HG03139 (cell line): Measurements from ENCODE around the gene HOXC9.

Experiments used
- ATAC-seq: cut with Tn5 transposase; IDR thresholded peaks from one replicate; pipeline ENCODE4 v1.9.1; 2021; ENCODE audit not compliant: unreplicated experiment

Gene HOXC9

GRCh38 chr12:53963005-53963404 lies 37.0 kb upstream of the HOXC9 start:
- no peak for ATAC-seq

GRCh38 chr12:53963434-53964314 lies 36.3 kb upstream of the HOXC9 start:
- ATAC-seq: no peak

- ATAC-seq: no peak
Observed at GRCh38 chr12:53964315-53964713, 35.6 kb upstream of the HOXC9 start.

GRCh38 chr12:53965281-53966084 lies 34.5 kb upstream of the HOXC9 start:
- no peak for ATAC-seq

GRCh38 chr12:53966085-53966384 lies 33.9 kb upstream of the HOXC9 start:
- no peak for ATAC-seq

GRCh38 chr12:53966385-53967133 lies 33.4 kb upstream of the HOXC9 start:
- ATAC-seq: no peak

GRCh38 chr12:53967421-53967925 lies 32.5 kb upstream of the HOXC9 start:
- ATAC-seq: no peak

GRCh38 chr12:53968214-53969127 lies 31.5 kb upstream of the HOXC9 start:
- ATAC-seq: no peak

GRCh38 chr12:53969588-53970259 lies 30.2 kb upstream of the HOXC9 start:
- ATAC-seq: no peak

- ATAC-seq: no peak
Observed at GRCh38 chr12:53970451-53970850, 29.5 kb upstream of the HOXC9 start.

GRCh38 chr12:53971129-53971528 lies 28.8 kb upstream of the HOXC9 start:
- no peak for ATAC-seq

- ATAC-seq: no peak
Observed at GRCh38 chr12:53971686-53972085, 28.3 kb upstream of the HOXC9 start.

GRCh38 chr12:53972152-53972702 lies 27.7 kb upstream of the HOXC9 start:
- ATAC-seq: no peak

- ATAC-seq: no peak
Observed at GRCh38 chr12:53972722-53973235, 27.2 kb upstream of the HOXC9 start, which contains the start of gene HOXC11. TSS of gene HOXC11 (plus strand) at chr12:53973126. CDS start at chr12:53973242, 116 bp downstream.

GRCh38 chr12:53973236-53974042 lies 26.5 kb upstream of the HOXC9 start:
- ATAC-seq: no peak

GRCh38 chr12:53974084-53975063 lies 25.6 kb upstream of the HOXC9 start, which contains the start of gene HOTAIR:
TSS of gene HOTAIR (minus strand) at chr12:53974954.
- ATAC-seq: no peak

- no peak for ATAC-seq
Observed at GRCh38 chr12:53975064-53975471, 24.9 kb upstream of the HOXC9 start.
